ENCODE results near the gene SRSF5.

The SRSF5 gene

DNA sequence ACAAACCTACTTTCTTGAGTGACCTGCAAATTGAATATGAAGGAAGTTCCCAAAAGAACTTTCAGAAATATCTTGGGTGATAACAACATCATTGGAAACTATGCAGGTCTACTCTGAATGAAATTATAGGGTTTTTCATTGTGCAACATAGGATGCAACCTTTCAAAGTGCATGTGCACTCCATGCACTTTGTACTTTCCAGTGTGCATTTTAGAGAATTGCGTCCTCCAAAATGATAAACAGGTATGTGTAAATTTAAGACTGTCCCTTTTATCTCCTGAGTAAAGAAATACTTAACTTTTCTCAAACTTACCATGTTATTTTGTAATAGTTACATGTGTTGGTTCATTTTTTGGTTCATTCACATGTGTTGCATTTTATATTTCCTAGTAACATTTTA lies 13.2 kb downstream of the SRSF5 start:
- H3K27me3 ChIP-seq, result no peaks in the 10 kb centered on the region
- TF ChIP-seq CTCF (IDR thresholded peaks at IDR 0.05), result no peak
- no peak overlapping the region for H3K4me3 ChIP-seq (ENCODE audit: low read depth in 1 of 2, low read length in 1 of 2)
- H3K4me1 ChIP-seq (ENCODE audit: control insufficient read depth in 1 of 2, insufficient read depth in 1 of 2, low read depth in 1 of 2, low read length in 1 of 2), result no peaks in the 10 kb centered on the region
- peaks cover 82% of the 10 kb centered on the region for H3K36me3 ChIP-seq
- no peaks in the 10 kb centered on the region for H3K9me3 ChIP-seq
- H3K27ac ChIP-seq, result no peak overlapping the region

DNA sequence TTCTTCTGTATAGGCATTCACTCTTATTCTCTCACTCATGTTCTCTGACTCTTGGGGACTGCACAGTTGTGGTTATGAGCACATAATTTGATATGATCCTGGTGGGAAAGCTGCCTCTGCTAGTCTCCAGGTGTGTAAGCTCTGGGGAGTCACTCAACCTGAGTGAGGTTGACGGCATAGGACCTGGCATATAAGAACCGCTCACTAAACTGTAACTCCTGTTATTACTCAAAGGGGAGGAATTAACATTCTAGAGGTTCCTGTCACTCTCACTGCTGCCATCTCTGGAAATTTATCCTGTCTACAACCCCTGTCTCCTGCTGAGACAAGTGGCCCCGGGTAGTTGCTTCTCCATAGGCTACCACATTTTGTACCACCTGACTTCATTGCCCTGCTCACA lies 14.0 kb downstream of the SRSF5 start:
- TF ChIP-seq CTCF (IDR thresholded peaks at IDR 0.05), result no peak
- Histone ChIP-seq H3K9me3 (no peaks in the 10 kb centered on the region), H3K4me3 (ENCODE audit: low read depth in 1 of 2, low read length in 1 of 2) (no peak overlapping the region), H3K4me1 (ENCODE audit: control insufficient read depth in 1 of 2, insufficient read depth in 1 of 2, low read depth in 1 of 2, low read length in 1 of 2) (no peaks in the 10 kb centered on the region), H3K27me3 (no peaks in the 10 kb centered on the region), H3K36me3 (peaks cover 79% of the 10 kb centered on the region), H3K27ac (no peak overlapping the region)

GRCh38 chr14:69784942-69785341 lies 18.0 kb downstream of the SRSF5 start:
- no peak for TF ChIP-seq CTCF (IDR thresholded peaks at IDR 0.05)
- Histone ChIP-seq H3K4me1 (ENCODE audit: control insufficient read depth in 1 of 2, insufficient read depth in 1 of 2, low read depth in 1 of 2, low read length in 1 of 2) (no peaks in the 10 kb centered on the region), H3K27ac (no peak overlapping the region), H3K4me3 (ENCODE audit: low read depth in 1 of 2, low read length in 1 of 2) (no peak overlapping the region), H3K27me3 (no peaks in the 10 kb centered on the region), H3K36me3 (peaks cover 50% of the 10 kb centered on the region), H3K9me3 (no peaks in the 10 kb centered on the region)

- Histone ChIP-seq H3K9me3 (no peaks in the 10 kb centered on the region), H3K27ac (no peak overlapping the region), H3K4me3 (ENCODE audit: low read depth in 1 of 2, low read length in 1 of 2) (no peak overlapping the region), H3K36me3 (peaks cover 34% of the 10 kb centered on the region), H3K4me1 (ENCODE audit: control insufficient read depth in 1 of 2, insufficient read depth in 1 of 2, low read depth in 1 of 2, low read length in 1 of 2) (no peaks in the 10 kb centered on the region), H3K27me3 (no peaks in the 10 kb centered on the region)
- no peak for TF ChIP-seq CTCF (IDR thresholded peaks at IDR 0.05)
Measured at GRCh38 chr14:69786603-69787002, 19.7 kb downstream of the SRSF5 start.

GRCh38 chr14:69789118-69789640 lies 22.2 kb downstream of the SRSF5 start:
- peaks cover 22% of the 10 kb centered on the region for H3K36me3 ChIP-seq
- H3K27me3 ChIP-seq, result no peaks in the 10 kb centered on the region
- no peaks in the 10 kb centered on the region for H3K9me3 ChIP-seq
- H3K4me1 ChIP-seq (ENCODE audit: control insufficient read depth in 1 of 2, insufficient read depth in 1 of 2, low read depth in 1 of 2, low read length in 1 of 2), result no peaks in the 10 kb centered on the region
- H3K4me3 ChIP-seq (ENCODE audit: low read depth in 1 of 2, low read length in 1 of 2), result no peak overlapping the region
- H3K27ac ChIP-seq, result no peak overlapping the region
- TF ChIP-seq CTCF (IDR thresholded peaks at IDR 0.05), result no peak

Data from neutrophil (primary cell).